Measurements from ENCODE around the gene TBCCD1. TPM values are rescaled to one million over a fixed set of nuclear protein-coding genes. Genes with fewer than 3 reads are reported as not detected.
A peak's percentile ranks its signal among the peaks of the same experiment; 100 is the strongest.

Gene TBCCD1, protein sequence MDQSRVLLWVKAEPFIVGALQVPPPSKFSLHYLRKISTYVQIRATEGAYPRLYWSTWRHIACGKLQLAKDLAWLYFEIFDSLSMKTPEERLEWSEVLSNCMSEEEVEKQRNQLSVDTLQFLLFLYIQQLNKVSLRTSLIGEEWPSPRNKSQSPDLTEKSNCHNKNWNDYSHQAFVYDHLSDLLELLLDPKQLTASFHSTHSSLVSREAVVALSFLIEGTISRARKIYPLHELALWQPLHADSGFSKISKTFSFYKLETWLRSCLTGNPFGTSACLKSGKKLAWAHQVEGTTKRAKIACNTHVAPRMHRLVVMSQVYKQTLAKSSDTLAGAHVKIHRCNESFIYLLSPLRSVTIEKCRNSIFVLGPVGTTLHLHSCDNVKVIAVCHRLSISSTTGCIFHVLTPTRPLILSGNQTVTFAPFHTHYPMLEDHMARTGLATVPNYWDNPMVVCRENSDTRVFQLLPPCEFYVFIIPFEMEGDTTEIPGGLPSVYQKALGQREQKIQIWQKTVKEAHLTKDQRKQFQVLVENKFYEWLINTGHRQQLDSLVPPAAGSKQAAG
- 12.0 TPM for polyA plus RNA-seq (ENCODE audit: insufficient read length)

DNA sequence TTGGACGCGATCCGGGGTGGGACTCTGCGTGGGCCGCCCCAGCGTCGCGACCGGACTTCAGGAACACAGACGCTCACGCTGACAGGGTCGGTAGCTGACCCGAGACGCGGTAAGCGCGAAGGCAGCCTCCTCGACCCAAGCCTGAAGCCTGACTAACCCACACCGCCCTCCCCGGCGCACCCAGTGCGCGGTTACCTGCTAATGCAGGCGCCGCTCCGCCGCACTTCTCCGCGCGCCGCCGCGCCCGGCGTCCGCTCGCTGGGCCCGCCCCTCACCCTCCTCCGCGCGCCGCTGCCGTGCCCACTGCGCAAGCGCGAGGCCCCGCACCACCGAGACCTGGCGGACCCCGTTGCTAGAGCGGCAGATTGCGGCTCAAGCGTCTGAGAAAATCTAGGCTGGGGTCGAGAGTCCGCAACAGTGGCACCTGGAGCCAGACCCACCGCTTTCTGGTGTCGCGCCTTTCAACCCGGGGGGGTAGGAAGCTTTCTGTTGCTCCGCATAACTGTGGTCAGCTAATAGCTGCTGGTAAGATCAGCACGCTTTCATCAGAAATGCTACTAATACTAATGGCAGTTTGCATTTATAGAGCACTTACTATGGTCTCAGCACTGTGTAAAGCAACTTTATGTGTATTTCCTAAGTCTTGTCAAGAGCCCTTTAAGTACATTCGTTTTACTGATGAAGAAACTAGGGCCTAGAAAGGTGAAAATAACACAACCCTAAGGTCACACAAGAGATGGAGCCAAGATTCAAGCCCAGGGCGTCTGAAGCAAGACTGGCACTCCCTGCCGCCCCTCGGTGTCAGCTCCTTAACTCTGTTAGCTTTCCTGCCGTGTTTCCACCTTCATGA, at the start of gene TBCCD1:
Gene TBCCD1 (minus strand): TSS at position 268 of the 850 bp plus-strand sequence. CDS start 3,010 bp downstream, outside the sequence.
- peak; percentile 73 for DNase-seq (ENCODE audit: low read depth)

DNA sequence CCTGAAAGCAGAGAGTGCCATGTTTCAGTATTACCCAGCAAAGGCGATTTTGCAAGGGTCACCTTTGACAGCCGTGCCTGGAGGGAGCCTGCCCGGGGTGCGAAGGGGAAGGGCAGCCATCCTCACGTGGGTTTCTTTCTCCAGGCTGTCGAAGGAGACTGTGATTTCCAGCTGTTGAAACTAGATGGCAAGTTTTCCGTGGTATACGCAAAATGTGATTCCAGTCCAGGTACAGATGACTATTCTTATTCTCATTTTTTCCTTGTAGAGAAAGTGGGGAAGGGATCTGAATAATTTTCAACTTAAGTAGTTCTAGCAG, 49.1 kb upstream of the TBCCD1 start:
- DNase-seq (ENCODE audit: low read depth) = no peak

DNA sequence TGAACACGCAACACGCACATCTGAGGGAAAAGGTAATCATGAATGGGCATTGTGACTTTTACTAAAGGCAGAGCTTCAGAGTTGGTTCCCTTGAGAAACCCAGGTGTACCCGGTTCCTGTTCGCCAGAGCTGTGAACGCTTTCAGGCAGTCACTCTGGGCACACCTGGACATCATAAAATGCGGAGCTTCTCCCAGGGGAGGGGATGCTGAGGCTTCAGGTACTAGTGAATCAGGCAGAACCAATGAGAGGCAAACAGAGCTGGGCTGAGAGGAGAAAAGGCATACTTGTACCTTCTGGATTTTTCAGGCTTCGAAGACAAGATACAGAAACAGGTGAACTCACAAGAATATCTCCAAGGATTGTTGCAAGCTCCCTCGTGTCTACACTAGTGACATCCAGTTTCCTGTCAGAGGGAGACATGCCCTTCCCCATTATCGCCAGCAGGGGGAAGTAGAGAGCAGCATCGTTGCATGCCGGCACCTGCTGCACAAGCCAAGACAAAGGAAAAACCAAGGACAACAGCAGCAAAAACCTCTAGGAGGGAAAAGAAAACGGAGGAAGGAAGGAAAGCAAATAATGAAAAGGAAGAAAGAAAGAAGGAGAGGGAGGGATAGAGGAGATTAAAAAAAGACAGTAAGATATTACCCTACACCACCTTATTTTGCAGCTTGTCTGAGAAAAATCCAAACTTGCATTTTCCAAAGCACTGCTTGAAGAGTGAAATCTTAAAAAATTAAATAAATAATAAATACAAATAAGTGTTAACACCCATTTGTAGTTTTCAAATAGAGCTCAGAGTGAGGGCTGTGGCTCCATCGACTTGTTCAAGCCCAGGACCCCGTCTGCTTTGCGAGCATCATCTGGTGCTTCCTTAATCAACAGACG, 47.7 kb upstream of the TBCCD1 start:
- peak; percentile 47 for DNase-seq (ENCODE audit: low read depth)

DNA sequence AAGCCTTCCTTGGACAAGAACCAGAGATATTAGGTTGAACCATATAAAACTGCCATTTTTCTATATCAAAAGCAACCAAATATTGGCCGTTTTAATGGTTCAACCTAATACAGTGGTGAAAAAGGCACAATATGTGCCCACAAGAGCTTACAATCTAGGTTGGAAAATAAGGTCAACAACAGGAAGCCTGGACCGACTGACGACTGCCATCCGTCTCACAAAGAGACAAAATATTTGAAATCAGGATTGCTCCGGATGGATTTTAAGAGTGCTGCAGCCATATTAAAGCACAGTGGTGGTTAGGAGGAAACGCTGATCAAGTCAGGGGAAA, 47.1 kb upstream of the TBCCD1 start:
- DNase-seq (ENCODE audit: low read depth) = no peak

DNA sequence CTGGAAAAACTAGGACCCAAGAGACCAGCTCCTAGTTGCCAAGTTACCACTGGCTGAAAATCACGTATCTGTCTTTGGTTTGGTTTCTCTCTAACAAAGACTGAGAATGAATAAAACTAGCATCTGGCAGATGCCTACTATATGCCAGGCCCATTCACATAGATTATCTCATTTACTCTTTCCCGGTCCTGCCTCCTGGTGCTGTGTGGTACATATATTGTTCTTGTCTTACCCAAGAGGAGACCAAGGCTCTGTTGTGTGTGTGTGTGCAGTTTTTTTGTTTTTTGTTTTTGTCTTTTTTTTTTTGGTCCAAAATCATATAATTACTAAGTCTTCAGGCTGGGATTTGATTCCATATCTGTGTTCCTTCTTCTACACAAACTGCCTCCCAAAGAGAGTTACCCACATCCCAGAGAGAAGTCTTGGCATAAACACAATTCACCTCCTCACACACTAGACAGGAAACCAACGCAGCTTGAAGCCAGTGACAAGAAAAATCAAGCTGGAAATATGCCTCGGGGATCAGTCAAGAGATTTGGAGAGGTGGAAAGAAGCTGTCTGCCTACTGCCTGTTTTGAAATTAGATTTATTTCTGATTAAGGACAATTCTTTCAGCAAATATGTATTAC, 46.6 kb upstream of the TBCCD1 start:
- DNase-seq (ENCODE audit: low read depth) = no peak

DNA sequence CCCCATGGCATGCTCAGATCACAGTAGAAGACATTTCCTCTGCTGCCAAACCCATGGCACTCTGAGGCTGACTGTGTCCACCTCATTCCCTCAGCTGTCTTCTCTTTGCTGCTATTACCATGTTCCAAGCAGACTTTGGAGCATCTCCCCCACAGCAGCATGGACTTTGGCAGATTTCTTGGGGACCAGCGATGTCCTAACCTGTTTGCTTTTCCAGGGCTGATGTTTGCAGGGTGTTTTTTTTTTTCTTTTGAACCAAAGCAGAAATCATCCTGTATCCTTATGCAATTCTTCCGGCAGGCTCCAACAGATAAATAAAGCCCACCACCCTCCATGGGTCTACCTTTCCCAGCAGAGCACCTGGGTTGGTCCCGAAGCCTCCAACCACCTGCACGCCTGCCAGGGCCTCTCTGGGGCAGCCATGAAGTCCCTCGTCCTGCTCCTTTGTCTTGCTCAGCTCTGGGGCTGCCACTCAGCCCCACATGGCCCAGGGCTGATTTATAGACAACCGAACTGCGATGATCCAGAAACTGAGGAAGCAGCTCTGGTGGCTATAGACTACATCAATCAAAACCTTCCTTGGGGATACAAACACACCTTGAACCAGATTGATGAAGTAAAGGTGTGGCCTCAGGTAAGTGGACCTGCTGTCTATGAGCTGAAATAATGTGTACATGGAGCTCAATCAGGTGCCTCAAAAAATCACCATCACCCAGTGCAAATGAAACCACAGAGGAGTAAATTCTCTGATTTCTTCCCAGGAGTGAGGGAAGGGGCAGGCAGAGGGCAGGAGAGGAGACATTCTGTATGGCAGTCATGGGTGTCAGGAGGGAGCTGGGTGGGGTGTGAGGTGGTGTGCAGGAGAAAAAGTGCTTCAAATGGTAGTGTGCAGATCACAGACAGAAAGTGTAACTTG, 45.8 kb upstream of the TBCCD1 start, which contains the start of gene AHSG:
Gene AHSG (plus strand): TSS at position 340 of the 916 bp plus-strand sequence. CDS start 82 bp downstream, at position 422.
- DNase-seq (ENCODE audit: low read depth) = no peak

DNA sequence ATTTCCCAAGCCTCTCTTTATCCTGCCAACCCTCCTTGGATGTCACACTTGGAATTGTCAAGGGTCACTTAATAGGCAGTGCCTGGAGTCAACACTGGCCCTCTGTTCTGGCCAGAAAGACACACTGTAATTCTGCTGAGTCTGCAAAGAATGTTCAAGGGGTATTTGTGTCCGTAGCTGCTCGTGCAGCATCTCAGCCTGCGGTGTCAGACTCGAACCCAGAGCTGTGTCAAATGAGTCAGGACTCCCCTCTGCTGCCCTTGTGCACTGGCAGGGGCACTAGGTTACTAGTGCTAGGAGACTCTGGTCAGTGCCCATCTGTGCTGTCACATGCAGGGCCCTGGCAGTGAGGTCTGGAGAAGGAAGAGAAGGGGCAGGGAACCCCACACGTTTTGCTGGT, 44.9 kb upstream of the TBCCD1 start:
- DNase-seq (ENCODE audit: low read depth) = no peak

DNA sequence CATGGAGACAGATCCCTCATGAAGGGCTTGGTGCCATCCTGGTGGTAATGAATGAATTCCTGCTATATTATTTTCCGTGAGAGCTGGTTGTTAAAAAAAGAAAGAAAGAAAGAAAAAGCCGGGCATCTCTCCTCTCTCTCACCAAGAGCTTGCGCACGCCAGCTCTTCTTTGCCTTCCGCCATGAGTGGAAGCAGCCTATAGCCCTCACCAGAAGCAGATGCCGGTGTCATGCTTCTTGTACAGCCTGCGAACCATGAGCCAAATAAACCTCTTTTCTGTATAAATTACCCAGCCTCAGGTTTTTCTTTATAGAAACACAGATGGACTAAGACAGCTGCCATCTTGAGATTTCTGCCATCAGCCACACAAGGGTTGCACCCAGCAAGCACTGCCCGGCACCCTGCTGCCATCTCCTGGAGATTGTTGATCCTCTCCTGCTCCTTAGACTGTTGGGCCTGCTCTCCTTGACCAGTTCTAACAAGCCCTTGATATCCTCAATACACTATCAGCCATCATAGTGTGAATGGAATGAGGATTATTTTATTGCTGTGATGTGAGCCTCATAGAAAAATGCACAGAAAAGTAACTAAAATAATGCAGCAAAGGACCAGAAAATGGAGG, 42.2 kb upstream of the TBCCD1 start:
- DNase-seq (ENCODE audit: low read depth) = no peak

DNA sequence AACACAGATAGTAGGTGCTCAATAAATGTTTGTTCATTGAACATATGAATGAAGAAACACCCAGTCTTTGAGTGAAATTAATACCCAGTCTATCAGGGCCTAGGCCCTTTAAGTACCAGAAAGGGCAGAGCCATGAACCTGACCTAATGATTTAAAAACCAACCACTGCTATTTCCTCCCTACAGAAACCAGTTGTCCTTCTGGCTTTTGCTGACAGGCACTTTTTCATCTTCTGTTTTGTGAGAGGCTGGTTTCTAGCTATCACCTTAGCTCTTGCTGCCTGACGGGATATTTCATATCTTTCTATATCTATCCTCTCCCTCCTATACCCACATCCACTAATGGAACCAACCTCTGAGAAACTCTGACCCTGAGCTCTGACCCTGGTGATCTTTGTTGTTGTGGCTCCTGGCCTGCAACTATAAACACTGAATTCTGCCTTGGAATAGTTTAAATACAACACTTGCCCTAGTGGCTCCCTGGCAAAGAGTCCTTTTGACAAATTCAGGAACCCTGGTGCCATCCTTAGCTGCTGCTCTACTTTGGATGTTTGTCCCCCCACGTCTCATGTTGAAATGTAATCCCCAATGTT, 41.6 kb upstream of the TBCCD1 start:
- no peak for DNase-seq (ENCODE audit: low read depth)

DNA sequence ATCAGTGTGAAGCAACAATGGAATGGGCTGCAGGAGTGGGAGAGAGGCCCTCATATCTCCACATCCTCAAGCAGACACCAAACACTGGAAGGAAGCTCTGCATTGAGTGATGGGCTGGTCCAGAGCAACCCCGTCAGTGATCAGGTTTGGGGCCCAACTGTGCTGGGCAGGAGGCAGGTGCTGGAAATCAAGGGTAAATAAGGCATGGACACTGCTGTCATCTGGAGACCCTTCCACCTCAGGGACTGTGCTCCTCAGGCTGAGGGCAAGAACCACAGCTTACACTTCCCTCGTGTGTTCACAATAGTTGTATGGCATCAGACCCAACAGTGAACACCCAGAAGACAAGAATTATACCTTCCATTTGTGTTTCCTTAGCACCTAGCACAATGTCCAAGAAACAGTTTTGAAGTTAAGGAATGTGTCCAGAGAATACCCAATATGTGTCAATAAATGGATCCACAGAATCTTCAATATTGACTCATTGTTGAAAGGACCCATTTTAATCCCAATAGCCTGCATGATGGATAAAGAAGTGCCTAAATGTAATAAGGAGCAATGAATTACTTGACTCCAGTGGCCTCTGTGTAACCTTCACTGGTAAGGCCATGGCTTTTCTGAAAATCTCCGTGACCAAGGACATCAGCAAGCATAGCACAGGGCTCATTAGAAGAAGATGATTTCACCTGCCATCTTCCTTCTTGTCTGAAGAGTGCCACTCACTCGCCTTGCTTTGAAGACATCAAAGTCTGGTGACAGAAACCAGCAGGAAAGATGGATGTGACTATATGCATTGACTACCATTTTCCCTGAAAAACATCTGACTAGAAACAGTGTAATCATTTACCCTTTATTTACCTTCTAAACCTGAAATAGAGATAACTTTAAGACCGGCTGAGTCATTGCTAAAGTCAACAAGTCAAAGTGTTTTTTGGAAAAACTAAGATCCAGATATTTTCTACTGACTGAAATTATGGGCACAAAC, 38.7 kb upstream of the TBCCD1 start:
- no peak for DNase-seq (ENCODE audit: low read depth)

DNA sequence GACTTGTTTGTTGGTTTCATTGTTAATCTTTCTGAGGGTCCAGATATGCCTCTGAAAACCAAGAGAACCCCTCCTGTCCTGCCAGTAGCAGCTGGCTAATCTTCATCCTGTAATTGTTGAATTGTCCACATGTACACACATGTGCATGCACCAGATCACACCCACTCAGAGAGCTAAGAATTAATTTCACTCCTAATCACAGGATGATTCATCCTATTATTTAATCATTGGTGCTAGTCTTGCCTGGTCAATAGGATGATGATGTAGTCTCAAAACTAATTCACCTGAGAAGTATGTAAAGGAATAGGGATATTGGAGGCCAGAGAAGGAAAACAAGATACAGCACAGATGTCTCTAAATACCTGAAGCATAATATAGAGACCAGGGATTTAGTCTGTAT, 37.9 kb upstream of the TBCCD1 start:
- no peak for DNase-seq (ENCODE audit: low read depth)

DNA sequence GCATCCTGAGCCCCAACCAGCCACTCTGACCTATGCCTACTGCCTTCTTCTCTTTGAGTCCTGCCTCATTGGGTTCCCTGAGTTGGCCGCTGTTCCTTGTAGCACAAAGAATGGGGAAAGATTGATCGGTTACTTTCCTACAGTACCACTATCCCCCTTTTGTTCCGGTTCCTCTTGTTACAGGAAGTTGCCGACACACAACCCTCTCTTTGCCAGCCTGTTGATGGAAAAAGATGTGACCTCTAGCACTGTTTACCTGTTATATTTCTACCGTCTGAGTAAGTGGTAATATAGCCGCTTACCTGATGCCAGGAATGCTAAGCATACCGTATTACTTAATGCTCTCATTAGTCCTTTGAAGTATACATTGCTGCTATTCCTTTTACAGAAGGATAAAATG, 36.0 kb upstream of the TBCCD1 start:
- DNase-seq (ENCODE audit: low read depth) = no peak

DNA sequence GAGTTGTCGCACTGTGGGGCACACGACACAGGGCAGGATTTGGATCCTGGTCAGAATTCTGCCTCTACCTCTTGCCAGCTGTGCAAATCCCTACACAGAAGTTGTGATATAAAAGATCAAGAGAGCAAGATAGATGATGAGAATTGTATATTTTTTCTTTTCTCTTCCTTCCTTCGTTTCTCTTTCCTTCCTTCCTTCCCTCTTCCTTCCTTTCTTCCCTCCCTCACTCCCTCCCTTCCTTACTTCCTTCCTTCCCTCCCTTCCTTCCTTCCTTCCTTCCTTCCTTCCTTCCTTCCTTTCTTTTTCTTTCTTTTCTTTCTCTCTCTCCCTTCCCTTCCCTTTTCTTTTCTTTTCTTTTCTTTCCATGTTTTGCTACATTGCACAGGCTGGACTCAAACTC, 33.8 kb upstream of the TBCCD1 start:
- DNase-seq (ENCODE audit: low read depth) = no peak

DNA sequence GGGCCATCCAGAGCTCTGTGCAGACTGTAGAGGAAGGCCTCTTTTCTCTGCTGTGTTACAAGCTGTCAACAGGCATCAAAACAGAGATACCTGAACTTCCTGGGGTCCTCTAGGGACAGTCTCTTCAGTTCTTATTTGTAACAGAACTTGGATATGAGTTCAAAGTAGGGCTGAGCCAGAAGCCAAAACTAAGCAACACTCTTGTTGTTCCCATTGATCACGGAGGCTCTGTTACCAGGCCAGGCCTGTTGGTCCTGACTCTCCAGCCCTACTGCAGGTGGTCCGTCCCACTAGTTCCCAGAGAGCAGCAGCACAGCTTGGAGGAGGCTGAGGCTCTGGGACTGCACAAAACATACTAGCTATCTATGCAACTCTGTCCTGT, 32.6 kb upstream of the TBCCD1 start:
- DNase-seq (ENCODE audit: low read depth) = no peak

DNA sequence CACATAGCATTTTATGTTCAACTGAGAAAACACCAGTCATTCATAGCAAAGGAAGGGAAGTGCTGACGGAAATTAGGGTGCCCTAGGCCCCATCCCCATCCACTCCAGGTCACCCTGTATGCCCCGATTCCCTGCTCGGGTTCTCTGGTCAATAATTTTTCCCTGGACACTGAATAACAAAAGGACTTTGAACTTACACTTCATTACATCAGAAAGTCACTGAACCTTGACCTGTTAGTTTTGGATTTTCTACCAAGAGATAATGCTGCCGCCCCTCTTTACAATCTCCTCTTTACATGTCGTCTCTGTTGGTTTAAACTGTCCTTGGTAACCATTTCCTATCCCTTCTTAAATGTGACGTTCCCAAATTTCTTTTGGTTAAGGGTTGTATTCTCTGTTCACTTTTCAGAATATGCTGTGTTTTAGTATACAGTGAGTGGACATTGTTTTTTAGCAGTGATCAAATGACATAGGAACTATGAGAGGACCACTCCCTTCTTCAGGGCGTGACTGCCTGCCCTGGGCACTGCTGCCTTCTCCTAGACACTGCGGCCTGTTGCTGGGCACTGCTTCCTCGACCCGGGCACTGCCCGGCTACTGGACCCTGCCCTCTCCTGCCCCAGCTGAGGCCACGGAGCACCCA, 32.1 kb upstream of the TBCCD1 start:
- no peak for DNase-seq (ENCODE audit: low read depth)

DNA sequence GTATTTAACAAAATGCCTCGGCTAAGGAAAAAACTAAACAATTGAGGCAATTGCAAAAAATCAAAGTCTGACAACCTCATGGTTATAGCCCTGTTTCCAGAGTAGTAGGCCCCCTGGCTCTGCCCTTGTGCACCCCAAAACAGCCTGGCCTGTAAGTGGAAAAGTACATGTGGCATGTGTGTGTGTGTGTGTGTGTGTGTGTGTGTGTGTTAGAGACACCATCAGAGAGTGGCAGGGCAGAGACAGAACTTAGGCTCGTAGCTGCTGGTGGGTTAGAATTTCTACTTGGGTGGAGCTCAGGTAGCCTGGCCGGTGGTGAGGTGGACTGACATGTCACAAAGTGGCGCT, 31.6 kb upstream of the TBCCD1 start:
- no peak for DNase-seq (ENCODE audit: low read depth)

DNA sequence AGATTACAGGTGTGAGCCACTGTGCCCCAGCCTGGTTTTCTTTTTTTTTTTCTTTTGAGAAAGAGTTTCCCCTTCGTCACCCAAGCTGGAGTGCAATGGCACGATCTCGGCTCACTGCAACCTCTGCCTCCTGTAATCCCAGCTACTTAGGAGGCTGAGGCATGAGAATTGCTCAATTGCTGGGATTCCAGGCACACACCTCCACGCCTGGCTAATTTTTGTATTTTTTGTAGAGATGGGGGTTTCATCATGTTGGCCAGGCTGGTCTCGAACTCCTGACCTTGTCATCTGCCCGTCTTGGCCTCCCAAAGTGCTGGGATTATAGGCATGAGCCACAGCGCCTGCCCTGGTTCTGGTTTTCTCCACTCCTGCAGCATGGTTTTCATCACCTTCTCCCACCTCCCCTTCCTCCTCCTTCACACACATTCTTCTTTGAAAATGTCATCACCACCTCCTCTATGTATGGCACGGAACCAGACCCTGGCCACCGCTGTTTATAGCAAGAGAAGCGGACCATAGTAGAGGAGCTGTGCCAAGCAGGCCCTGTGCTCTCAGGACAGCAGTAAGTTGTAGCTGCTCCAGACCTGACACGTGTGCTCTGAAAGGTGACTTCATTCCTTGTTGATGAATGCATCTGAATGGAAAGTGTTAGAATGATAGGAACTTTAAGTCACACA, 31.1 kb upstream of the TBCCD1 start:
- DNase-seq (ENCODE audit: low read depth) = no peak
